Effector CD8-positive, alpha-beta T cell (primary cell): ENCODE results near the gene SLC25A5.
"Not testable (repeated sequence)": the region's sequence is repeated elsewhere in the genome, so short reads cannot be mapped to it uniquely, and the experiment has no call there.

Source experiments
- DNase-seq: peaks from one replicate; lab custom pipeline; 2025; lab: John Stamatoyannopoulos, UW
- total RNA-seq, 4 experiments: gene quantifications; one replicate each; lab custom pipeline; 2026; lab: John Stamatoyannopoulos, UW

SLC25A5 gene
- total RNA-seq = 68.3 to 151 (median 93.8) reads per million in 4 experiments

GRCh38 chrX:119467842-119468550 is at the start of gene SLC25A5:
SLC25A5 (plus strand) TSS chrX:119468444; CDS start chrX:119468516, 72 bp downstream.
- DNase-seq = peak; percentile 71

- no peak for DNase-seq
Measured at GRCh38 chrX:119419146-119419545, 49.1 kb upstream of the SLC25A5 start.

- no peak for DNase-seq
Measured at GRCh38 chrX:119419898-119420297, 48.3 kb upstream of the SLC25A5 start.

- DNase-seq = no peak
Measured at GRCh38 chrX:119421016-119421705, 47.1 kb upstream of the SLC25A5 start.

GRCh38 chrX:119423631-119424030 is 44.6 kb upstream of the SLC25A5 start:
- no peak for DNase-seq

GRCh38 chrX:119424999-119425398 is 43.2 kb upstream of the SLC25A5 start:
- DNase-seq = no peak

- DNase-seq = no peak
Measured at GRCh38 chrX:119427024-119427794, 41.0 kb upstream of the SLC25A5 start.

GRCh38 chrX:119427795-119428185 is 40.5 kb upstream of the SLC25A5 start:
- no peak for DNase-seq

- DNase-seq = no peak
Measured at GRCh38 chrX:119429471-119429870, 38.8 kb upstream of the SLC25A5 start.

- DNase-seq = not testable (repeated sequence)
Measured at GRCh38 chrX:119441295-119441694, 26.9 kb upstream of the SLC25A5 start.

GRCh38 chrX:119442286-119442685 is 26.0 kb upstream of the SLC25A5 start:
- DNase-seq = no peak

GRCh38 chrX:119453202-119453601 is 15.0 kb upstream of the SLC25A5 start:
- no peak for DNase-seq

- DNase-seq = no peak
Measured at GRCh38 chrX:119455264-119455663, 13.0 kb upstream of the SLC25A5 start.

GRCh38 chrX:119459181-119459580 is 9.1 kb upstream of the SLC25A5 start:
- DNase-seq = no peak

- no peak for DNase-seq
Measured at GRCh38 chrX:119465555-119465954, 2.7 kb upstream of the SLC25A5 start.

GRCh38 chrX:119466970-119467369 is 1.3 kb upstream of the SLC25A5 start:
- no peak for DNase-seq

- no peak for DNase-seq
Measured at GRCh38 chrX:119467433-119467832, 811 bp upstream of the SLC25A5 start.

- DNase-seq = peak; percentile 75
Measured at GRCh38 chrX:119468551-119469312, 488 bp downstream of the SLC25A5 start.

- DNase-seq = no peak
Measured at GRCh38 chrX:119469313-119469635, 1.0 kb downstream of the SLC25A5 start.

GRCh38 chrX:119474615-119475388 is 6.6 kb downstream of the SLC25A5 start:
- no peak for DNase-seq
